GM21423 (cell line): Measurements from ENCODE around the gene CPA5.
"Not testable (repeated sequence)": the region's sequence is repeated elsewhere in the genome, so short reads cannot be mapped to it uniquely, and the experiment has no call there.

ENCODE experiments used
- ATAC-seq: cut with Tn5 transposase; IDR thresholded peaks from one replicate; pipeline ENCODE4 v1.9.1; 2021; ENCODE audit warnings: mild to moderate bottlenecking, moderate library complexity; ENCODE audit not compliant: unreplicated experiment

Gene CPA5

GRCh38 chr7:130374507-130374906 lies 29.9 kb downstream of the CPA5 start:
- no peak for ATAC-seq

- not testable (repeated sequence) for ATAC-seq
These were observed 31.8 kb downstream of the CPA5 start for GRCh38 chr7:130376461-130376860.

GRCh38 chr7:130377178-130377577 lies 32.6 kb downstream of the CPA5 start:
- no peak for ATAC-seq

GRCh38 chr7:130379019-130379418 lies 34.4 kb downstream of the CPA5 start:
- ATAC-seq, result no peak

GRCh38 chr7:130379532-130379920 lies 34.9 kb downstream of the CPA5 start:
- no peak for ATAC-seq

- no peak for ATAC-seq
These were observed 35.6 kb downstream of the CPA5 start, which contains the start of gene CPA1 for GRCh38 chr7:130379921-130380860. Gene CPA1, plus strand, starts transcription at chr7:130380494. Its CDS starts 27 bp downstream, at chr7:130380521.

GRCh38 chr7:130380861-130381455 lies 36.3 kb downstream of the CPA5 start:
- ATAC-seq, result no peak

- ATAC-seq, result no peak
These were observed 37.1 kb downstream of the CPA5 start for GRCh38 chr7:130381468-130382312.

- ATAC-seq, result no peak
These were observed 38.8 kb downstream of the CPA5 start for GRCh38 chr7:130383187-130383980.

GRCh38 chr7:130384371-130384801 lies 39.8 kb downstream of the CPA5 start:
- ATAC-seq, result no peak

GRCh38 chr7:130384841-130385599 lies 40.4 kb downstream of the CPA5 start:
- ATAC-seq, result no peak

- ATAC-seq, result no peak
These were observed 41.0 kb downstream of the CPA5 start for GRCh38 chr7:130385600-130386066.

GRCh38 chr7:130386876-130387275 lies 42.3 kb downstream of the CPA5 start:
- no peak for ATAC-seq

- ATAC-seq, result no peak
These were observed 42.7 kb downstream of the CPA5 start for GRCh38 chr7:130387306-130387627.

- ATAC-seq, result no peak
These were observed 43.2 kb downstream of the CPA5 start for GRCh38 chr7:130387628-130388403.

- no peak for ATAC-seq
These were observed 44.1 kb downstream of the CPA5 start for GRCh38 chr7:130388671-130389070.

- ATAC-seq, result no peak
These were observed 45.9 kb downstream of the CPA5 start for GRCh38 chr7:130390486-130390885.

- no peak for ATAC-seq
These were observed 48.5 kb downstream of the CPA5 start for GRCh38 chr7:130393101-130393561.
